ENCODE results near the gene CLPTM1L.

GRCh38 chr5:1322955-1323802, 21.7 kb downstream of the CLPTM1L start:
- TF ChIP-seq, protein P1, sequence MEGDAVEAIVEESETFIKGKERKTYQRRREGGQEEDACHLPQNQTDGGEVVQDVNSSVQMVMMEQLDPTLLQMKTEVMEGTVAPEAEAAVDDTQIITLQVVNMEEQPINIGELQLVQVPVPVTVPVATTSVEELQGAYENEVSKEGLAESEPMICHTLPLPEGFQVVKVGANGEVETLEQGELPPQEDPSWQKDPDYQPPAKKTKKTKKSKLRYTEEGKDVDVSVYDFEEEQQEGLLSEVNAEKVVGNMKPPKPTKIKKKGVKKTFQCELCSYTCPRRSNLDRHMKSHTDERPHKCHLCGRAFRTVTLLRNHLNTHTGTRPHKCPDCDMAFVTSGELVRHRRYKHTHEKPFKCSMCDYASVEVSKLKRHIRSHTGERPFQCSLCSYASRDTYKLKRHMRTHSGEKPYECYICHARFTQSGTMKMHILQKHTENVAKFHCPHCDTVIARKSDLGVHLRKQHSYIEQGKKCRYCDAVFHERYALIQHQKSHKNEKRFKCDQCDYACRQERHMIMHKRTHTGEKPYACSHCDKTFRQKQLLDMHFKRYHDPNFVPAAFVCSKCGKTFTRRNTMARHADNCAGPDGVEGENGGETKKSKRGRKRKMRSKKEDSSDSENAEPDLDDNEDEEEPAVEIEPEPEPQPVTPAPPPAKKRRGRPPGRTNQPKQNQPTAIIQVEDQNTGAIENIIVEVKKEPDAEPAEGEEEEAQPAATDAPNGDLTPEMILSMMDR (IDR thresholded peaks at IDR 0.05) = no peak
- TF ChIP-seq EZH2 (IDR thresholded peaks at IDR 0.05) (no peak), EZH2phosphoT487 (IDR thresholded peaks at IDR 0.05) (no peak)

All from neural progenitor cell (in vitro differentiated cells).